Measurements from ENCODE around the gene MPHOSPH8.
"Not testable (repeated sequence)": the region's sequence is repeated elsewhere in the genome, so short reads cannot be mapped to it uniquely, and the experiment has no call there.

MPHOSPH8 gene

GRCh38 chr13:19691447-19691846 lies 58.0 kb downstream of the MPHOSPH8 start:
- DNase-seq: not testable (repeated sequence)

GRCh38 chr13:19695428-19695827 lies 62.0 kb downstream of the MPHOSPH8 start:
- no peak for DNase-seq

- no peak for DNase-seq
Measured at GRCh38 chr13:19695829-19696228, 62.4 kb downstream of the MPHOSPH8 start.

- not testable (repeated sequence) for DNase-seq
Measured at GRCh38 chr13:19700963-19701362, 67.5 kb downstream of the MPHOSPH8 start.

- not testable (repeated sequence) for DNase-seq
Measured at GRCh38 chr13:19701619-19702018, 68.2 kb downstream of the MPHOSPH8 start.

GRCh38 chr13:19704256-19704655 lies 70.8 kb downstream of the MPHOSPH8 start:
- DNase-seq: not testable (repeated sequence)

DNA sequence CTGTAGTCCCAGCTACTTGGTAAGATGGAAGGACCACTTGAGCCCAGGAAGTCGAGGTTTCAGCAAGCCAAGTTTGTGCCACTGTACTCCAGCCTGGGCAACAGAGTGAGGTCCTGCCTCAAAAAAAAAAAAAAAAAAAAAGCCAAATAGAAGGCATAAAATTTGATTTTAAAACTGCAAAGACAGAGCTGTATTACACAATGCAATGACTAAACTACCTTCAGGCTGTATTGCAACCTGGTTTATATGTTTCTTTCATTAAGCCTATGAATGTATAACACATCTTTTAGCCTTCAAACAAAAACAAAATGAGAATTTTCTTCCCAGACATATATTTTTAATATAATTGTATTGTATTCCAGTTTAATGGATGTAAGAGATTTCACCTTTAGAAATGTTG lies 75.6 kb downstream of the MPHOSPH8 start:
- not testable (repeated sequence) for DNase-seq

GRCh38 chr13:19709782-19710181 lies 76.3 kb downstream of the MPHOSPH8 start:
- DNase-seq: not testable (repeated sequence)

GRCh38 chr13:19713186-19713965 lies 79.9 kb downstream of the MPHOSPH8 start:
- peak; percentile 4 for DNase-seq

GRCh38 chr13:19720039-19720438 lies 86.6 kb downstream of the MPHOSPH8 start:
- no peak for DNase-seq
